Caco-2 (cell line): Measurements from ENCODE around the gene STK32B. TPM values are rescaled to one million over a fixed set of nuclear protein-coding genes. Genes with fewer than 3 reads are reported as not detected.

ENCODE experiments used
- BruUV-seq: library from RNA; stranded (reverse); fragments of 400-500 nt; replicated peaks from 2 replicates; lab custom pipeline; 2021; lab: Mats Ljungman, UMichigan
- CTCF ChIA-PET: fragments of 300-600 bp; sonication (Branson Sonifier 250); formaldehyde crosslinking; loops from one replicate; lab custom pipeline; 2022; ENCODE audit warnings: antibody characterized with exemption; lab: Charles Lee
- POLR2A ChIA-PET: fragments of 300-600 bp; sonication (Branson Sonifier 250); formaldehyde crosslinking; loops from one replicate; lab custom pipeline; 2022; ENCODE audit warnings: antibody characterized with exemption; lab: Charles Lee
- DNase-seq, 2 experiments: peaks; one replicate each; pipeline versions ENCODE4 v3.0.0 to v3.0.0-alpha.2; 2020 to 2022
- H3K27me3 ChIP-seq: replicated peaks from 2 replicates; pipeline ENCODE4 v1.6.0; 2011; ENCODE audit warnings: low read length; ENCODE audit not compliant: control insufficient read depth, insufficient read depth
- H3K36me3 ChIP-seq: 2 replicates; pipeline ENCODE4 v1.5.1; 2011; ENCODE audit warnings: low read length; ENCODE audit not compliant: control insufficient read depth, insufficient read depth
- H3K4me1 ChIP-seq: fragments of 250-450 bp; sonication (Bioruptor Pico); 2 replicates; pipeline ENCODE4 v1.5.1; 2020; ENCODE audit warnings: mild to moderate bottlenecking
- H3K4me3 ChIP-seq: 2 replicates; pipeline ENCODE4 v1.5.1; 2011; ENCODE audit warnings: low read depth, mild to moderate bottlenecking, control low read depth, low read length
- H3K9me3 ChIP-seq: fragments of 250-450 bp; sonication (Bioruptor Pico); 2 replicates; pipeline ENCODE4 v1.5.1; 2020; ENCODE audit warnings: mild to moderate bottlenecking, moderate library complexity
- H3K27ac Mint-ChIP-seq: one replicate; pipeline ENCODE4 v1.8.0; 2022; ENCODE audit warnings: mixed read lengths; ENCODE audit not compliant: unreplicated experiment
- H3K27me3 Mint-ChIP-seq: one replicate; pipeline ENCODE4 v1.8.0; 2022; ENCODE audit warnings: mixed read lengths; ENCODE audit not compliant: insufficient read depth, unreplicated experiment
- H3K36me3 Mint-ChIP-seq: one replicate; pipeline ENCODE4 v1.8.0; 2022; ENCODE audit warnings: mild to moderate bottlenecking, mixed read lengths; ENCODE audit not compliant: insufficient read depth, unreplicated experiment
- H3K4me1 Mint-ChIP-seq: one replicate; pipeline ENCODE4 v1.8.0; 2022; ENCODE audit warnings: low read depth, mixed read lengths; ENCODE audit not compliant: unreplicated experiment
- H3K4me3 Mint-ChIP-seq: one replicate; pipeline ENCODE4 v1.8.0; 2022; ENCODE audit warnings: mild to moderate bottlenecking, moderate library complexity, mixed read lengths; ENCODE audit not compliant: unreplicated experiment
- H3K9me3 Mint-ChIP-seq: one replicate; pipeline ENCODE4 v1.8.0; 2022; ENCODE audit warnings: mixed read lengths; ENCODE audit not compliant: unreplicated experiment
- intact Hi-C: fragments of 100-400 bp; cut with micrococcal nuclease; formaldehyde crosslinking; loops from one replicate; pipeline ENCODE4 v1.10.0; 2022; ENCODE audit not compliant: unreplicated experiment
- total RNA-seq: library from RNA; stranded (reverse); gene quantifications from 2 replicates; pipeline ENCODE4 v1.2.3, GENCODE V29; 2022
- TF ChIP-seq, protein P1 (sequence below), 2 experiments: fragments of 200-600 bp in 1 of 2; IDR thresholded peaks; 1 replicate in 1 of 2; 2 replicates in 1 of 2; pipeline versions ENCODE4 v1.5.1 to v1.8.0; 2011 to 2022; ENCODE audit warnings: antibody characterized with exemption in 1 of 2, control low read depth in 1 of 2, inconsistent platforms in 1 of 2, low read depth in 1 of 2, low read length in 1 of 2, mild to moderate bottlenecking in 1 of 2, moderate library complexity in 1 of 2; ENCODE audit not compliant: insufficient read depth in 1 of 2, severe bottlenecking in 1 of 2, unreplicated experiment in 1 of 2

Gene STK32B
- total RNA-seq, 1 experiment from 2014 or later = 11.2 TPM

DNA sequence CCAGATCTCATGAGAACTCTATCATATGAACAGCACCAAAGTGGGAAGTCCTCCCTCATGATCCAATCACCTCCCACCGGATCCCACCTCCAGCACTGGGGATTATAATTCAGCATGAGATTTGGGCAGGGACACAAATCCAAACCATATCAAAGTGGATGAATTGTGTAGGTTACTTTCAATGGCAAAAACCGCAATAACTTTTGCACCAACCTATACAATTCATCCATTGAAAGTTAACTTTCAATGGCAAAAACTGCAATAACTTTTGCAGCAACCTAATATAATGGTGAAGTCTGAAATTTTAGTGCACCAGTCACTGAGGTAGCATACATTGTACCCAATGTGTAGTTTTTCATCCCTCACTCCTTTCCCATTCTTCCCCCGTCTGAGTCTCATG lies 16.6 kb downstream of the STK32B start:
- Mint-ChIP-seq H3K36me3 (peaks cover 13% of the 10 kb centered on the region), H3K4me3 (no peak overlapping the region), H3K27ac (no peak overlapping the region), H3K27me3 (no peaks in the 10 kb centered on the region), H3K9me3 (peaks cover 21% of the 10 kb centered on the region), H3K4me1 (no peaks in the 10 kb centered on the region)
- no peak for DNase-seq
- CTCF ChIA-PET = no interaction called here
- H3K27me3 ChIP-seq = no peaks in the 10 kb centered on the region
- 0 out of 2 replicates have a peak, but pooled peaks cover 2% of the 10 kb centered on the region for H3K9me3 ChIP-seq
- POLR2A ChIA-PET = no interaction called here
- no TSS peak for BruUV-seq
- TF ChIP-seq, protein P1, sequence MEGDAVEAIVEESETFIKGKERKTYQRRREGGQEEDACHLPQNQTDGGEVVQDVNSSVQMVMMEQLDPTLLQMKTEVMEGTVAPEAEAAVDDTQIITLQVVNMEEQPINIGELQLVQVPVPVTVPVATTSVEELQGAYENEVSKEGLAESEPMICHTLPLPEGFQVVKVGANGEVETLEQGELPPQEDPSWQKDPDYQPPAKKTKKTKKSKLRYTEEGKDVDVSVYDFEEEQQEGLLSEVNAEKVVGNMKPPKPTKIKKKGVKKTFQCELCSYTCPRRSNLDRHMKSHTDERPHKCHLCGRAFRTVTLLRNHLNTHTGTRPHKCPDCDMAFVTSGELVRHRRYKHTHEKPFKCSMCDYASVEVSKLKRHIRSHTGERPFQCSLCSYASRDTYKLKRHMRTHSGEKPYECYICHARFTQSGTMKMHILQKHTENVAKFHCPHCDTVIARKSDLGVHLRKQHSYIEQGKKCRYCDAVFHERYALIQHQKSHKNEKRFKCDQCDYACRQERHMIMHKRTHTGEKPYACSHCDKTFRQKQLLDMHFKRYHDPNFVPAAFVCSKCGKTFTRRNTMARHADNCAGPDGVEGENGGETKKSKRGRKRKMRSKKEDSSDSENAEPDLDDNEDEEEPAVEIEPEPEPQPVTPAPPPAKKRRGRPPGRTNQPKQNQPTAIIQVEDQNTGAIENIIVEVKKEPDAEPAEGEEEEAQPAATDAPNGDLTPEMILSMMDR (IDR thresholded peaks at IDR 0.05; ENCODE audit: insufficient read depth in 1 of 2, low read depth in 1 of 2, low read length in 1 of 2, severe bottlenecking in 1 of 2, unreplicated experiment in 1 of 2) = no peak
- no peaks in the 10 kb centered on the region for H3K36me3 ChIP-seq
- no peaks in the 10 kb centered on the region for H3K4me1 ChIP-seq
- no peak overlapping the region for H3K4me3 ChIP-seq
- intact Hi-C loops = no loop called here

DNA sequence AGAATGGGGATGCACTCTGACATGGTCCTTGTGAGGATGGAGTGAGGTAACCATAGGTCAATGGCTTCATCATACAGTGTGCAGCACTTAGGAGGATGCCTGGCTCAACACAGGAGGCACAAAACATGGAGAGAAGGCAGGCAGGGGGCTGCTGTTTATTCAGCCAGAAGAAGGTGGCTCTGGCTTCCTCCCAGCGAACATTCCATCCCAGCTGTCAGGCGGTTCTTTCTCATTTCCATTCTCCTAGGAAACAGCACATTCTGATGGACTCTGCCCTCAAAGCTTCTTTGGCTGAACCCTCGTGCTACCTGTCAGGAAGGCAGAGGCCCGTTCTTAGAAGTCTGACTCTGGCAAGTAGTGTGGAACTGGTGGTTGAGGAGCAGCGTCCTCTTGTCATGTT lies 18.6 kb downstream of the STK32B start:
- intact Hi-C loops = no loop called here
- Mint-ChIP-seq H3K27me3 (no peaks in the 10 kb centered on the region), H3K4me3 (no peak overlapping the region), H3K27ac (no peak overlapping the region), H3K4me1 (no peaks in the 10 kb centered on the region), H3K36me3 (peaks cover 9% of the 10 kb centered on the region), H3K9me3 (peaks cover 21% of the 10 kb centered on the region)
- H3K36me3 ChIP-seq = no peaks in the 10 kb centered on the region
- H3K4me1 ChIP-seq = no peaks in the 10 kb centered on the region
- TF ChIP-seq, protein P1 (IDR thresholded peaks at IDR 0.05; ENCODE audit: insufficient read depth in 1 of 2, low read depth in 1 of 2, low read length in 1 of 2, severe bottlenecking in 1 of 2, unreplicated experiment in 1 of 2) = no peak
- H3K27me3 ChIP-seq = no peaks in the 10 kb centered on the region
- BruUV-seq = no TSS peak
- POLR2A ChIA-PET = no interaction called here
- DNase-seq = no peak
- H3K9me3 ChIP-seq = 0 out of 2 replicates have a peak, but pooled peaks cover 2% of the 10 kb centered on the region
- CTCF ChIA-PET = no interaction called here
- no peak overlapping the region for H3K4me3 ChIP-seq

DNA sequence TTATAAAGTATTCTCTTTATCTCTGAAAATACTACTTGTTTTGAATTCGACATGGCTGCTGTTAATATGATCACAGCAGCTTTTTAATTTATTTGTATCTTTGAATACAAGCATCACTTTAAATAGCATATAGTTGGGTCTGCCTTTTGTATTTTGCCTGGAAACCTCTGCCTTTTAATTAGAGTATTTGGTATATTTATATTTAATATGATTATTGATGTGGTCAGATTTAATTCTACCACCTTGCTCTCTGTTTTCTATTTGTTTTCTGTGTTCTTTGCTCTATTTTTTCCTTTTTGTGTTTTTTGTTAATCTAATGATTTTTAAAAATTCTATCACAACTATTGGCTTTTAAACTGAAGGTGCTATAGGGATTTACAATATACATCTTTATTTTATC lies 21.7 kb downstream of the STK32B start:
- Histone ChIP-seq H3K4me1 (no peaks in the 10 kb centered on the region), H3K9me3 (0 out of 2 replicates have a peak, but pooled peaks cover 3% of the 10 kb centered on the region), H3K27me3 (no peaks in the 10 kb centered on the region), H3K36me3 (no peaks in the 10 kb centered on the region), H3K4me3 (no peak overlapping the region)
- CTCF ChIA-PET = no interaction called here
- no peak for DNase-seq
- no peaks in the 10 kb centered on the region for H3K4me1 Mint-ChIP-seq
- H3K4me3 Mint-ChIP-seq = no peak overlapping the region
- TF ChIP-seq, protein P1 (IDR thresholded peaks at IDR 0.05; ENCODE audit: insufficient read depth in 1 of 2, low read depth in 1 of 2, low read length in 1 of 2, severe bottlenecking in 1 of 2, unreplicated experiment in 1 of 2) = no peak
- BruUV-seq = no TSS peak
- intact Hi-C loops = no loop called here
- H3K27ac Mint-ChIP-seq = no peak overlapping the region
- H3K36me3 Mint-ChIP-seq = peaks cover 2% of the 10 kb centered on the region
- H3K27me3 Mint-ChIP-seq = no peaks in the 10 kb centered on the region
- POLR2A ChIA-PET = no interaction called here
- peaks cover 16% of the 10 kb centered on the region for H3K9me3 Mint-ChIP-seq
